Fibroblast of lung (primary cell): ENCODE data around the gene SVEP1. TPM values are rescaled to one million over a fixed set of nuclear protein-coding genes. Genes with fewer than 3 reads are reported as not detected.

Source experiments
- DNase-seq, 2 donors: peaks; one replicate each; pipeline versions ENCODE4 v3.0.0 to v3.0.0-alpha.2; 2010; ENCODE audit warnings: low read depth in 2 of 2
- H2AFZ ChIP-seq: 2 replicates; pipeline ENCODE4 v1.5.1; 2012; ENCODE audit warnings: low read length, control low read depth, inconsistent platforms
- H3K27ac ChIP-seq: 2 replicates; pipeline ENCODE4 v1.5.1; 2011; ENCODE audit warnings: low read length, control low read depth; ENCODE audit not compliant: insufficient read depth
- H3K27me3 ChIP-seq: 2 replicates; pipeline ENCODE4 v1.5.1; 2011; ENCODE audit warnings: mild to moderate bottlenecking, low read length; ENCODE audit not compliant: control insufficient read depth, insufficient read depth
- H3K36me3 ChIP-seq: 2 replicates; pipeline ENCODE4 v1.5.1; 2011; ENCODE audit warnings: low read length; ENCODE audit not compliant: control insufficient read depth, insufficient read depth
- H3K4me1 ChIP-seq: 2 replicates; pipeline ENCODE4 v1.5.1; 2011; ENCODE audit warnings: low read length; ENCODE audit not compliant: control insufficient read depth, insufficient read depth; ENCODE audit errors: extremely low read depth
- H3K4me2 ChIP-seq: 2 replicates; pipeline ENCODE4 v1.5.1; 2011; ENCODE audit warnings: low read length, control low read depth; ENCODE audit not compliant: insufficient read depth; ENCODE audit errors: extremely low read depth
- H3K4me3 ChIP-seq, 4 experiments: fragments of 200-600 bp in 1 of 4; sonication (generic) in 1 of 4; replicated peaks in 1 of 4; 2 replicates each; pipeline ENCODE4 v1.5.1; 2011 to 2016; ENCODE audit warnings: low read length in 4 of 4, low read depth in 3 of 4, mild to moderate bottlenecking in 3 of 4, control low read depth in 2 of 4, inconsistent platforms in 1 of 4, mixed read lengths in 1 of 4; ENCODE audit not compliant: insufficient read depth in 1 of 4; ENCODE audit errors: control extremely low read depth in 1 of 4
- H3K79me2 ChIP-seq: 2 replicates; pipeline ENCODE4 v1.5.1; 2012; ENCODE audit warnings: mild to moderate bottlenecking, low read length, inconsistent platforms; ENCODE audit not compliant: control insufficient read depth, insufficient read depth
- H3K9ac ChIP-seq: 2 replicates; pipeline ENCODE4 v1.5.1; 2011; ENCODE audit warnings: mild to moderate bottlenecking, low read length, control low read depth; ENCODE audit not compliant: insufficient read depth
- H3K9me3 ChIP-seq: 2 replicates; pipeline ENCODE4 v1.5.1; 2012; ENCODE audit warnings: low read depth, low read length; ENCODE audit not compliant: control insufficient read depth, insufficient read depth
- H4K20me1 ChIP-seq: 2 replicates; pipeline ENCODE4 v1.5.1; 2011; ENCODE audit warnings: low read length; ENCODE audit not compliant: control insufficient read depth, insufficient read depth; ENCODE audit errors: extremely low read depth
- CTCF ChIP-seq, 2 donors: IDR thresholded peaks in 1 of 2; conservative IDR thresholded peaks in 1 of 2; 1 replicate in 1 of 2; 2 replicates in 1 of 2; pipeline ENCODE4 v1.5.1; 2011 to 2012; ENCODE audit warnings: low read length in 2 of 2, control low read depth in 1 of 2, inconsistent platforms in 1 of 2, low read depth in 1 of 2, mild to moderate bottlenecking in 1 of 2
- EZH2 ChIP-seq: IDR thresholded peaks from 2 replicates; pipeline ENCODE4 v1.5.1; 2012; ENCODE audit warnings: low read length, control low read depth, mild to moderate bottlenecking; ENCODE audit errors: missing control alignments
- polyA plus RNA-seq, 2 donors: library from polyadenylated mRNA; depleted of rRNA in 1 of 2; stranded (reverse) in 1 of 2; unstranded in 1 of 2; fragments of >200 nt; gene quantifications; 2 replicates each; pipeline ENCODE4 v1.2.1, GENCODE V29; 2011 to 2012; ENCODE audit warnings: missing spikeins in 1 of 2
- total RNA-seq: library from RNA; depleted of rRNA; stranded (reverse); fragments of >200 nt; gene quantifications from 2 replicates; pipeline ENCODE4 v1.2.1, GENCODE V29; 2014

Gene SVEP1
- total and polyA plus RNA-seq, 2 donors (not counting 1 experiment from before 2014, with no cell fraction given) = 46.3 to 96.9 TPM

GRCh38 chr9:110476251-110476650, 103.3 kb downstream of the SVEP1 start:
- Histone ChIP-seq H2AFZ (no peak overlapping the region), H3K4me2 (no peak overlapping the region), H3K36me3 (peaks cover 2% of the 10 kb centered on the region), H3K27me3 (no peaks in the 10 kb centered on the region), H3K79me2 (no peaks in the 10 kb centered on the region), H3K4me3 (no peak overlapping the region), H3K27ac (no peak overlapping the region), H3K9me3 (no peaks in the 10 kb centered on the region), H3K4me1 (no peaks in the 10 kb centered on the region), H3K9ac (no peak overlapping the region), H4K20me1 (no peaks in the 10 kb centered on the region)
- DNase-seq = no peak
- TF ChIP-seq CTCF (conservative IDR thresholded peaks at IDR 0.05 in 1 of 2, IDR thresholded peaks at IDR 0.05 in 1 of 2; ENCODE audit: low read depth in 1 of 2, low read length in 2 of 2) (no peak), EZH2 (no peak)

- H3K9ac ChIP-seq = no peak overlapping the region
- H3K36me3 ChIP-seq = no peaks in the 10 kb centered on the region
- H3K27me3 ChIP-seq = no peaks in the 10 kb centered on the region
- no peak overlapping the region for H3K4me3 ChIP-seq
- no peak overlapping the region for H3K27ac ChIP-seq
- no peak for DNase-seq
- no peak overlapping the region for H3K4me2 ChIP-seq
- H3K4me1 ChIP-seq = no peaks in the 10 kb centered on the region
- no peaks in the 10 kb centered on the region for H4K20me1 ChIP-seq
- H3K9me3 ChIP-seq = no peaks in the 10 kb centered on the region
- no peak overlapping the region for H2AFZ ChIP-seq
- H3K79me2 ChIP-seq = no peaks in the 10 kb centered on the region
- TF ChIP-seq CTCF (conservative IDR thresholded peaks at IDR 0.05 in 1 of 2, IDR thresholded peaks at IDR 0.05 in 1 of 2; ENCODE audit: low read depth in 1 of 2, low read length in 2 of 2) = no peak
- no peak for TF ChIP-seq EZH2
Observed at GRCh38 chr9:110472111-110472510, 107.4 kb downstream of the SVEP1 start.

DNA sequence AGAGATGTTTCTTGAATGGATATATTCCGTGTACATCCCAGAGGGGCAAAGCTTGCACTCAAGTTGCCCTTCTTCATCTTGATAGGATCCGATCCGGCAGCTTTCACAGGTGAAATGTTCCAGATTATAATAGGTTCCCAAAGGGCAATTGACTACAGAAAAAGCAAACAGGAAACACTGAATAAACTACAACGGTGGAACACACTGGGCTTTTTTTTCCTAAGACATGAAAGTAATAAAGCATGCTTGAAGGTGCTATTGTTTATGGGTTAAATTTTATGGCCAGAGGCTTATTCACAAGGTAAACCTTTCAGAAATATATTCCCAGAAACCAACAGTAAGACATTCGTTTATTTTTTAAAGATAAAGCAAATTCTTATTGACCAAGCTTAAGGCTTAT, 110.6 kb downstream of the SVEP1 start:
- no peak for TF ChIP-seq EZH2
- no peak for TF ChIP-seq CTCF (conservative IDR thresholded peaks at IDR 0.05 in 1 of 2, IDR thresholded peaks at IDR 0.05 in 1 of 2; ENCODE audit: low read depth in 1 of 2, low read length in 2 of 2)
- Histone ChIP-seq H4K20me1 (no peaks in the 10 kb centered on the region), H3K27ac (no peak overlapping the region), H3K79me2 (no peaks in the 10 kb centered on the region), H3K4me3 (no peak overlapping the region), H3K4me1 (no peaks in the 10 kb centered on the region), H3K4me2 (no peak overlapping the region), H3K9me3 (no peaks in the 10 kb centered on the region), H3K36me3 (no peaks in the 10 kb centered on the region), H2AFZ (no peak overlapping the region), H3K27me3 (no peaks in the 10 kb centered on the region), H3K9ac (no peak overlapping the region)
- no peak for DNase-seq
